GM23338 (cell line): ENCODE measurements around the gene ABCG8. TPM values are rescaled to one million over a fixed set of nuclear protein-coding genes. Genes with fewer than 3 reads are reported as not detected.

Experiments
- ATAC-seq: fragments of 200-7000 bp; cut with Tn5 transposase; 3 replicates; pipeline ENCODE4 v1.9.1; 2020
- DNase-seq: peaks from one replicate; pipeline ENCODE4 v3.0.0-alpha.2; 2015; ENCODE audit warnings: low spot score
- H2AFZ ChIP-seq: fragments of 200-600 bp; sonication (generic); 2 replicates; pipeline ENCODE4 v1.8.0; 2016; ENCODE audit warnings: antibody characterized with exemption, mild to moderate bottlenecking, moderate library complexity
- H3F3A ChIP-seq: fragments of 200-600 bp; sonication (generic); replicated peaks from 2 replicates; pipeline ENCODE4 v1.8.0; 2017; ENCODE audit warnings: antibody characterized with exemption, mixed run types, low read depth
- H3K27ac ChIP-seq: fragments of 200-600 bp; sonication (generic); 2 replicates; pipeline ENCODE4 v1.6.1; 2016; ENCODE audit warnings: low read depth
- H3K27me3 ChIP-seq: fragments of 200-600 bp; sonication (generic); 2 replicates; pipeline ENCODE4 v1.8.0; 2016; ENCODE audit warnings: mild to moderate bottlenecking, mixed run types, moderate library complexity; ENCODE audit not compliant: insufficient read depth
- H3K36me3 ChIP-seq: fragments of 200-600 bp; sonication (generic); 2 replicates; pipeline ENCODE4 v1.8.0; 2016; ENCODE audit warnings: mild to moderate bottlenecking; ENCODE audit not compliant: insufficient read depth
- H3K4me1 ChIP-seq: fragments of 200-600 bp; sonication (generic); 2 replicates; pipeline ENCODE4 v1.8.0; 2016; ENCODE audit warnings: mild to moderate bottlenecking, moderate library complexity; ENCODE audit not compliant: insufficient read depth
- H3K4me2 ChIP-seq: fragments of 200-600 bp; sonication (generic); 2 replicates; pipeline ENCODE4 v1.7.1; 2017; ENCODE audit warnings: mixed run types
- H3K4me3 ChIP-seq: fragments of 200-600 bp; sonication (generic); 2 replicates; pipeline ENCODE4 v1.6.1; 2016; ENCODE audit warnings: mixed run types
- H3K79me2 ChIP-seq: fragments of 200-600 bp; sonication (generic); replicated peaks from 2 replicates; pipeline ENCODE4 v1.8.0; 2017; ENCODE audit warnings: mild to moderate bottlenecking; ENCODE audit not compliant: insufficient read depth
- H3K9me2 ChIP-seq: fragments of 200-600 bp; sonication (generic); 2 replicates; pipeline ENCODE4 v1.8.0; 2017; ENCODE audit not compliant: insufficient read depth
- H4K20me1 ChIP-seq: fragments of 200-600 bp; sonication (generic); replicated peaks from 2 replicates; pipeline ENCODE4 v1.8.0; 2017; ENCODE audit warnings: mild to moderate bottlenecking; ENCODE audit not compliant: insufficient read depth
- H3K27ac Mint-ChIP-seq: 2 replicates; pipeline ENCODE4 v1.8.0; 2020; ENCODE audit warnings: inconsistent platforms, mild to moderate bottlenecking, moderate library complexity, mixed read lengths
- H3K27me3 Mint-ChIP-seq: 3 replicates; pipeline ENCODE4 v1.8.0; 2022; ENCODE audit warnings: low read depth, mild to moderate bottlenecking, moderate library complexity, mixed read lengths, inconsistent platforms; ENCODE audit not compliant: insufficient read depth, poor library complexity
- H3K36me3 Mint-ChIP-seq: 3 replicates; pipeline ENCODE4 v1.8.0; 2021; ENCODE audit warnings: low read depth, mild to moderate bottlenecking, inconsistent platforms, moderate library complexity, mixed read lengths
- H3K4me1 Mint-ChIP-seq: 3 replicates; pipeline ENCODE4 v1.8.0; 2020; ENCODE audit warnings: mild to moderate bottlenecking, inconsistent platforms, mixed read lengths
- H3K4me3 Mint-ChIP-seq: 3 replicates; pipeline ENCODE4 v1.8.0; 2021; ENCODE audit warnings: moderate library complexity, mild to moderate bottlenecking, inconsistent platforms, mixed read lengths
- H3K9me3 Mint-ChIP-seq: 3 replicates; pipeline ENCODE4 v1.8.0; 2020; ENCODE audit warnings: moderate library complexity, mild to moderate bottlenecking, inconsistent platforms, mixed read lengths
- CTCF ChIP-seq, 2 experiments: fragments of 200-600 bp in 1 of 2; sonication (generic) in 1 of 2; conservative IDR thresholded peaks; 2 replicates each; pipeline versions ENCODE4 v1.5.1 to v1.6.1; 2016 to 2017; ENCODE audit warnings: antibody characterized with exemption in 2 of 2, low read depth in 2 of 2, mild to moderate bottlenecking in 2 of 2, moderate library complexity in 1 of 2
- ETS1 ChIP-seq: IDR thresholded peaks from 2 replicates; pipeline ENCODE4 v1.6.1; 2016; ENCODE audit warnings: antibody characterized with exemption
- EZH2 ChIP-seq: fragments of 200-600 bp; sonication (generic); IDR thresholded peaks from one replicate; pipeline ENCODE4 v1.8.0; 2017; ENCODE audit warnings: antibody characterized with exemption, mild to moderate bottlenecking, low read depth; ENCODE audit not compliant: unreplicated experiment
- EZH2phosphoT487 ChIP-seq: fragments of 200-600 bp; sonication (generic); IDR thresholded peaks from one replicate; pipeline ENCODE4 v1.8.1; 2018; ENCODE audit warnings: antibody characterized with exemption; ENCODE audit not compliant: unreplicated experiment
- JUNB ChIP-seq: IDR thresholded peaks from one replicate; pipeline ENCODE4 v1.6.1; 2016; ENCODE audit warnings: antibody characterized with exemption; ENCODE audit not compliant: unreplicated experiment
- NANOG ChIP-seq: IDR thresholded peaks from 2 replicates; pipeline ENCODE4 v1.6.1; 2016; ENCODE audit warnings: antibody characterized with exemption, borderline replicate concordance
- POLR2AphosphoS5 ChIP-seq: IDR thresholded peaks from 2 replicates; pipeline ENCODE4 v1.6.1; 2016; ENCODE audit warnings: antibody characterized with exemption, low read depth
- REST ChIP-seq: IDR thresholded peaks from one replicate; pipeline ENCODE4 v1.6.1; 2018; ENCODE audit warnings: antibody characterized with exemption; ENCODE audit not compliant: unreplicated experiment
- STAT1 ChIP-seq: IDR thresholded peaks from one replicate; pipeline ENCODE4 v1.6.1; 2016; ENCODE audit warnings: antibody characterized with exemption; ENCODE audit not compliant: unreplicated experiment
- ZNF114 ChIP-seq: fragments of 250-450 bp; sonication (Bioruptor Pico); IDR thresholded peaks from 2 replicates; pipeline ENCODE4 v1.5.0; 2020; ENCODE audit warnings: mild to moderate bottlenecking, moderate library complexity
- ZNF331 ChIP-seq: fragments of 250-450 bp; sonication (Bioruptor Pico); IDR thresholded peaks from 2 replicates; pipeline ENCODE4 v1.5.0; 2020; ENCODE audit warnings: low read depth, mild to moderate bottlenecking, moderate library complexity
- ZNF462 ChIP-seq: fragments of 250-450 bp; sonication (Bioruptor Pico); IDR thresholded peaks from 2 replicates; pipeline ENCODE4 v1.5.0; 2020; ENCODE audit warnings: mild to moderate bottlenecking, moderate library complexity
- polyA plus RNA-seq: library from polyadenylated mRNA; unstranded; fragments of >200 nt; fragmentation: Nextera tagmentation; extraction: Ambion mirVana; gene quantifications from 2 replicates; pipeline ENCODE4 v1.2.1, GENCODE V29; 2016
- total RNA-seq: library from RNA; depleted of rRNA; stranded (reverse); fragments of >200 nt; shearing (Covaris generic); gene quantifications from 2 replicates; pipeline ENCODE4 v1.2.3, GENCODE V29; 2014

The ABCG8 gene
- total and polyA plus RNA-seq, 2 experiments from 2014 or later, result 0.19 to 0.35 TPM

GRCh38 chr2:43854671-43855070 lies 15.9 kb downstream of the ABCG8 start (continued):
- TF ChIP-seq ZNF462 (CRISPR knock-in tag) (no peak), ZNF114 (CRISPR knock-in tag) (no peak)

- Histone ChIP-seq H3K79me2 (no peaks in the 10 kb centered on the region), H3K4me1 (no peaks in the 10 kb centered on the region), H3K27ac (no peak overlapping the region), H3K4me3 (no peak overlapping the region), H3K4me2 (no peak overlapping the region), H2AFZ (no peak overlapping the region), H4K20me1 (no peaks in the 10 kb centered on the region), H3K27me3 (peaks cover 30% of the 10 kb centered on the region; the same call in 1 of the 2 replicates), H3F3A (no peaks in the 10 kb centered on the region), H3K36me3 (no peaks in the 10 kb centered on the region), H3K9me2 (no peaks in the 10 kb centered on the region)
- H3K9me3 Mint-ChIP-seq, result no peaks in the 10 kb centered on the region
- H3K36me3 Mint-ChIP-seq, result no peaks in the 10 kb centered on the region
- no peak overlapping the region for H3K27ac Mint-ChIP-seq
- H3K27me3 Mint-ChIP-seq, result peaks cover 5% of the 10 kb centered on the region
- no peak overlapping the region for H3K4me3 Mint-ChIP-seq
- ATAC-seq, result no peak
- no peaks in the 10 kb centered on the region for H3K4me1 Mint-ChIP-seq
- no peak for DNase-seq
- no peak for TF ChIP-seq NANOG
- no peak for TF ChIP-seq JUNB
- TF ChIP-seq ZNF114 (CRISPR knock-in tag), result no peak
- TF ChIP-seq POLR2AphosphoS5, result no peak
- TF ChIP-seq REST, result no peak
- no peak for TF ChIP-seq EZH2
- TF ChIP-seq CTCF (conservative IDR thresholded peaks at IDR 0.05; ENCODE audit: low read depth in 2 of 2), result no peak
- no peak for TF ChIP-seq EZH2phosphoT487
- TF ChIP-seq STAT1, result no peak
- TF ChIP-seq ZNF331 (CRISPR knock-in tag), result no peak
- no peak for TF ChIP-seq ETS1
These were observed 16.5 kb downstream of the ABCG8 start for GRCh38 chr2:43855292-43855691.
